ENCODE data around the gene DNLZ. TPM values are rescaled to one million over a fixed set of nuclear protein-coding genes. Genes with fewer than 3 reads are reported as not detected.

The DNLZ gene
- total and polyA plus RNA-seq, 2 donors (not counting 1 experiment from before 2014, with no cell fraction given), result 7.4 to 14.2 TPM

GRCh38 chr9:136399176-136400037 lies 35.9 kb upstream of the DNLZ start:
- Histone ChIP-seq H3K4me1 (ENCODE audit: control insufficient read depth, extremely low read depth, insufficient read depth, low read length) (peaks cover 10% of the 10 kb centered on the region), H3K27me3 (ENCODE audit: control insufficient read depth, insufficient read depth, low read length) (no peaks in the 10 kb centered on the region), H3K9ac (ENCODE audit: insufficient read depth, low read length) (peak overlapping the region; percentile 70), H2AFZ (ENCODE audit: low read length) (no peak overlapping the region), H3K9me3 (ENCODE audit: control insufficient read depth, insufficient read depth, low read depth, low read length) (no peaks in the 10 kb centered on the region), H4K20me1 (ENCODE audit: control insufficient read depth, extremely low read depth, insufficient read depth, low read length) (no peaks in the 10 kb centered on the region), H3K36me3 (ENCODE audit: control insufficient read depth, insufficient read depth, low read length) (peaks cover 27% of the 10 kb centered on the region), H3K27ac (ENCODE audit: insufficient read depth, low read length) (peak overlapping the region; percentile 72), H3K79me2 (ENCODE audit: control insufficient read depth, insufficient read depth, low read length) (peaks cover 20% of the 10 kb centered on the region), H3K4me3 (replicated peaks in 1 of 4; ENCODE audit: control extremely low read depth in 1 of 4, insufficient read depth in 1 of 4, low read depth in 3 of 4, low read length in 4 of 4) (peak overlapping the region; percentile 74 to 90 (median 86)), H3K4me2 (ENCODE audit: extremely low read depth, insufficient read depth, low read length) (peak overlapping the region; percentile 90)
- no peak for TF ChIP-seq CTCF (conservative IDR thresholded peaks at IDR 0.05 in 1 of 2, IDR thresholded peaks at IDR 0.05 in 1 of 2; ENCODE audit: low read depth in 1 of 2, low read length in 2 of 2)
- TF ChIP-seq EZH2 (IDR thresholded peaks at IDR 0.05; ENCODE audit: low read length, missing control alignments), result no peak
- no peak for DNase-seq (ENCODE audit: low read depth in 2 of 2)

GRCh38 chr9:136398286-136398685 lies 34.7 kb upstream of the DNLZ start:
- Histone ChIP-seq H3K36me3 (ENCODE audit: control insufficient read depth, insufficient read depth, low read length) (peaks cover 25% of the 10 kb centered on the region), H3K4me3 (replicated peaks in 1 of 4; ENCODE audit: control extremely low read depth in 1 of 4, insufficient read depth in 1 of 4, low read depth in 3 of 4, low read length in 4 of 4) (peak overlapping the region in 1 of 4 experiments; percentile 87), H3K27me3 (ENCODE audit: control insufficient read depth, insufficient read depth, low read length) (no peaks in the 10 kb centered on the region), H3K9ac (ENCODE audit: insufficient read depth, low read length) (no peak overlapping the region), H3K4me2 (ENCODE audit: extremely low read depth, insufficient read depth, low read length) (peak overlapping the region; percentile 90), H4K20me1 (ENCODE audit: control insufficient read depth, extremely low read depth, insufficient read depth, low read length) (no peaks in the 10 kb centered on the region), H3K27ac (ENCODE audit: insufficient read depth, low read length) (no peak overlapping the region), H3K4me1 (ENCODE audit: control insufficient read depth, extremely low read depth, insufficient read depth, low read length) (peaks cover 10% of the 10 kb centered on the region), H3K9me3 (ENCODE audit: control insufficient read depth, insufficient read depth, low read depth, low read length) (no peaks in the 10 kb centered on the region), H2AFZ (ENCODE audit: low read length) (no peak overlapping the region), H3K79me2 (ENCODE audit: control insufficient read depth, insufficient read depth, low read length) (peaks cover 20% of the 10 kb centered on the region)
- no peak for DNase-seq (ENCODE audit: low read depth in 2 of 2)
- TF ChIP-seq CTCF (conservative IDR thresholded peaks at IDR 0.05 in 1 of 2, IDR thresholded peaks at IDR 0.05 in 1 of 2; ENCODE audit: low read depth in 1 of 2, low read length in 2 of 2), result no peak
- no peak for TF ChIP-seq EZH2 (IDR thresholded peaks at IDR 0.05; ENCODE audit: low read length, missing control alignments)

GRCh38 chr9:136397643-136398042 lies 34.1 kb upstream of the DNLZ start:
- H3K9me3 ChIP-seq (ENCODE audit: control insufficient read depth, insufficient read depth, low read depth, low read length), result no peaks in the 10 kb centered on the region
- H3K27ac ChIP-seq (ENCODE audit: insufficient read depth, low read length), result no peak overlapping the region
- TF ChIP-seq CTCF (conservative IDR thresholded peaks at IDR 0.05 in 1 of 2, IDR thresholded peaks at IDR 0.05 in 1 of 2; ENCODE audit: low read depth in 1 of 2, low read length in 2 of 2), result no peak
- TF ChIP-seq EZH2 (IDR thresholded peaks at IDR 0.05; ENCODE audit: low read length, missing control alignments), result no peak
- H3K4me1 ChIP-seq (ENCODE audit: control insufficient read depth, extremely low read depth, insufficient read depth, low read length), result peaks cover 10% of the 10 kb centered on the region
- H3K9ac ChIP-seq (ENCODE audit: insufficient read depth, low read length), result no peak overlapping the region
- no peaks in the 10 kb centered on the region for H3K27me3 ChIP-seq (ENCODE audit: control insufficient read depth, insufficient read depth, low read length)
- H4K20me1 ChIP-seq (ENCODE audit: control insufficient read depth, extremely low read depth, insufficient read depth, low read length), result no peaks in the 10 kb centered on the region
- H3K36me3 ChIP-seq (ENCODE audit: control insufficient read depth, insufficient read depth, low read length), result peaks cover 25% of the 10 kb centered on the region
- no peak overlapping the region for H2AFZ ChIP-seq (ENCODE audit: low read length)
- no peak overlapping the region for H3K4me3 ChIP-seq (replicated peaks in 1 of 4; ENCODE audit: control extremely low read depth in 1 of 4, insufficient read depth in 1 of 4, low read depth in 3 of 4, low read length in 4 of 4)
- no peak overlapping the region for H3K4me2 ChIP-seq (ENCODE audit: extremely low read depth, insufficient read depth, low read length)
- DNase-seq (ENCODE audit: low read depth in 2 of 2), result no peak
- H3K79me2 ChIP-seq (ENCODE audit: control insufficient read depth, insufficient read depth, low read length), result peaks cover 20% of the 10 kb centered on the region

Measured in fibroblast of lung (primary cell).